HepG2 (cell line): Measurements from ENCODE around the gene NFYC.
"Not testable (repeated sequence)": the region's sequence is repeated elsewhere in the genome, so short reads cannot be mapped to it uniquely, and the experiment has no call there.

Source experiments
- CC2D1A ChIP-seq: sonication (generic); formaldehyde crosslinking; IDR thresholded peaks from 2 replicates; pipeline ENCODE4 v1.8.1; 2023; ENCODE audit warnings: mild to moderate bottlenecking, missing genetic modification reagents
- CENPT ChIP-seq: sonication (generic); formaldehyde crosslinking; IDR thresholded peaks from 2 replicates; pipeline ENCODE4 v1.8.0; 2022; ENCODE audit warnings: low read depth, mild to moderate bottlenecking, moderate library complexity, missing genetic modification reagents
- CTCF ChIP-seq: sonication (generic); formaldehyde crosslinking; IDR thresholded peaks from 2 replicates; pipeline ENCODE4 v1.5.0; 2020; ENCODE audit warnings: mild to moderate bottlenecking, missing genetic modification reagents, moderate library complexity
- DPF2 ChIP-seq: sonication (generic); formaldehyde crosslinking; IDR thresholded peaks from 2 replicates; pipeline ENCODE4 v1.4.0; 2020; ENCODE audit warnings: mild to moderate bottlenecking, low read depth, missing genetic modification reagents, borderline replicate concordance
- EZH2 ChIP-seq: conservative IDR thresholded peaks from 2 replicates; pipeline ENCODE4 v1.6.1; 2012; ENCODE audit warnings: mild to moderate bottlenecking, low read depth, low read length, moderate library complexity
- HMG20A ChIP-seq: IDR thresholded peaks from 2 replicates; pipeline ENCODE4 v1.6.1; 2016; ENCODE audit warnings: borderline replicate concordance
- MAFG ChIP-seq: sonication (generic); formaldehyde crosslinking; IDR thresholded peaks from 2 replicates; pipeline ENCODE4 v1.5.1; 2020; ENCODE audit warnings: mild to moderate bottlenecking, missing genetic modification reagents
- MLX ChIP-seq: IDR thresholded peaks from 2 replicates; pipeline ENCODE4 v1.6.1; 2016
- PREB ChIP-seq: sonication (generic); formaldehyde crosslinking; IDR thresholded peaks from 2 replicates; pipeline ENCODE4 v1.4.0; 2020; ENCODE audit warnings: missing genetic modification reagents
- SOX6 ChIP-seq, 2 experiments: fragments of 450-650 bp in 1 of 2; sonication (generic) in 1 of 2; formaldehyde crosslinking in 1 of 2; IDR thresholded peaks; 2 replicates each; pipeline versions ENCODE4 v1.4.0 to v1.6.1; 2017 to 2020; ENCODE audit warnings: antibody characterized with exemption in 1 of 2, mild to moderate bottlenecking in 1 of 2, missing genetic modification reagents in 1 of 2
- ZBTB39 ChIP-seq: sonication (generic); formaldehyde crosslinking; IDR thresholded peaks from 2 replicates; pipeline ENCODE4 v1.5.0; 2020; ENCODE audit warnings: missing genetic modification reagents
- ZNF512 ChIP-seq: sonication (generic); formaldehyde crosslinking; IDR thresholded peaks from 2 replicates; pipeline ENCODE4 v1.4.0; 2020; ENCODE audit warnings: mild to moderate bottlenecking, missing genetic modification reagents
- ZSCAN29 ChIP-seq: sonication (generic); formaldehyde crosslinking; conservative IDR thresholded peaks from 2 replicates; pipeline ENCODE4 v1.4.0; 2020; ENCODE audit warnings: mild to moderate bottlenecking, missing genetic modification reagents

- not testable (repeated sequence) for TF ChIP-seq SOX6 (IDR thresholded peaks at IDR 0.05); SOX6 (CRISPR knock-in tag; IDR thresholded peaks at IDR 0.05); CC2D1A (CRISPR knock-in tag); ZNF512 (CRISPR knock-in tag); CTCF (CRISPR knock-in tag); ZBTB39 (CRISPR knock-in tag); MLX; DPF2 (CRISPR knock-in tag); ZSCAN29; CENPT; EZH2; MAFG (CRISPR knock-in tag); PREB (CRISPR knock-in tag); HMG20A (CRISPR knock-in tag)
These were observed 36.2 kb downstream of the NFYC start for GRCh38 chr1:40727662-40728061.
